Measurements from ENCODE around the gene CYP26C1. TPM values are rescaled to one million over a fixed set of nuclear protein-coding genes. Genes with fewer than 3 reads are reported as not detected.

CYP26C1 gene
- total and polyA plus RNA-seq, 3 donors from 2014 or later, result 0.17 to 0.68 (median 0.31) TPM

DNA sequence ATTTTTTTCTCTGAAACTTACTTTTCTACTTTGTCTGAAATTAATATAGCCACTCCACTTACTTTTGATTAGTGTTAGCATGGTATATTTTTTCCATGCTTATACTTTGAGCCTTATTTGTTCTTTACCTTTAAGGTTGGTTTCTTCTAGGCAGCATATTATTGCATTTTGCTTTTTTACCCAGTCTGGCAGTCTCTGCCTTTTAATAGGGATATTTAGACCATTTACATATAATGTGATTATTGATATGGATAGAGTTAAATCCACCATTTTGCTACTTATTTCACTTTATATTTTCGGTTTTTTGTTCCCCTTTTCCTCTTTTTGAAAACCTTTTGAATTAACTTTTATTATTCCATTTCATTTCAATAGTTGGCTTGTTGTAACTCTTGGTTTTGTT is 43.4 kb downstream of the CYP26C1 start:
- DNase-seq, result no peak
- WGBS, 2 donors, result 88% methylated on average over 1 of the region's 1 CpG
- Histone ChIP-seq H3K4me3 (no peak overlapping the region), H3K27ac (no peak overlapping the region), H3K4me1 (no peaks in the 10 kb centered on the region), H3K9me3 (no peaks in the 10 kb centered on the region), H3K36me3 (ENCODE audit: low read depth, missing control alignments) (no peaks in the 10 kb centered on the region), H3K27me3 (no peaks in the 10 kb centered on the region)
- intact Hi-C loops (cut with DNase I; ENCODE audit: low total_unique reads), result no loop called here
- no peak for TF ChIP-seq POLR2A (IDR thresholded peaks at IDR 0.05)
- TF ChIP-seq CTCF (IDR thresholded peaks at IDR 0.05), result no peak

DNA sequence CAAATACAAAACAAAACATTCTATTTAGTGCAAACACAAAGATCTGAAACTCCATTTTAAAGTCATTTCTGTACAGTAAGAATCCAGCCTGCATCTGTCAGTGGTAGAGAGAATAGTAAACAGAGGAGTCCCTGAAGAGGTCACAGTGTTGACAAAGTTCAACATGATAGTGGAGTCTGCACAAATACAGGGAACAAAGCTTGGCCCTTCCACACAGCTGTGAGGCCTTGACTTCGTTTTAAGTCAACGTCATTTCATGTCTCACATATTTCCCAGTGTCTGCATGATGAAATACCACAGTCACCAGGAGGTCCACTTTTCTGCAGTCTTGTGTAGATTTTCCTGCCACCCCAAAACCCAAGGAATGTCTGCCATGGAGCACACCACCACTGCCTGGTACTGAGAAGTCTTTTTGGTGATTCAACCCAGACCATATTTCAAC is 46.1 kb downstream of the CYP26C1 start:
- TF ChIP-seq CTCF (IDR thresholded peaks at IDR 0.05) (no peak), POLR2A (IDR thresholded peaks at IDR 0.05) (no peak)
- no peak for DNase-seq
- intact Hi-C loops (cut with DNase I; ENCODE audit: low total_unique reads), result no loop called here
- Histone ChIP-seq H3K9me3 (no peaks in the 10 kb centered on the region), H3K4me1 (no peaks in the 10 kb centered on the region), H3K36me3 (ENCODE audit: low read depth, missing control alignments) (no peaks in the 10 kb centered on the region), H3K27ac (no peak overlapping the region), H3K27me3 (no peaks in the 10 kb centered on the region), H3K4me3 (no peak overlapping the region)
- WGBS, 2 donors, result 45 to 61% methylated on average over 2 of the region's 2 CpGs

DNA sequence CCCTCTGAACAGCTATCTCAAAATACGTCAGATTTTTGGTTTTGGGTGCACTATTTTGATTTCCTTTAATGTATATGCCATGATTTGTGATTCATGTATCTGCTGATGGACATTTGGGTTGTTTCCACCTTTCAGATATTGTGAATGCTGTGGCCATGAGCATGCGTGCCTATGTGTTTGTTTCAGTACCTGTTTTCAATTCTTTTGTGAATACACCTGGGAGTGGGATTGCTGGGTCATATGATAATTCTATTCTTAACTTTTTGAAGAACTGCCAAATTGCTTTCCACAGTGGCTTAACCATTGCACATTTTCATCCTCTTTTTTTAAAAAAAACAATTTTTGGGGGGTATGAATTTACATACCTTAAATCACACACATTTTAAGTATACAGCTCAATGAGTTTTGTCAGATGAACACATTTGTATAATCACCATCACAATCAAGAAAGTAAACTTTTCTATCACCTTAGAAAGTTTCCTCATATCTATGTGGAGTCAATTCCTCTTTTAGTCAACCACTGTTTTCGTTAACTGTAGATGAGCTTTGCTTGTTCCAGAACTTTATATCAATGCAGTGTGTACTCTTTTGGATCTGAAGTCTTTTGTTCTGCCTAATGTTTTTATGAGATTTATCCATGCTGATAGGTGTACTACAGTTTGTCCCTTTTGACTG is 50.0 kb downstream of the CYP26C1 start:
- no peak for TF ChIP-seq CTCF (IDR thresholded peaks at IDR 0.05)
- Histone ChIP-seq H3K9me3 (no peaks in the 10 kb centered on the region), H3K4me3 (no peak overlapping the region), H3K27me3 (no peaks in the 10 kb centered on the region), H3K27ac (no peak overlapping the region), H3K4me1 (no peaks in the 10 kb centered on the region), H3K36me3 (ENCODE audit: low read depth, missing control alignments) (no peaks in the 10 kb centered on the region)
- DNase-seq, result no peak
- intact Hi-C loops (cut with DNase I; ENCODE audit: low total_unique reads), result no loop called here
- 85 to 92% methylated on average over 3 of the region's 3 CpGs for WGBS, 2 donors

DNA sequence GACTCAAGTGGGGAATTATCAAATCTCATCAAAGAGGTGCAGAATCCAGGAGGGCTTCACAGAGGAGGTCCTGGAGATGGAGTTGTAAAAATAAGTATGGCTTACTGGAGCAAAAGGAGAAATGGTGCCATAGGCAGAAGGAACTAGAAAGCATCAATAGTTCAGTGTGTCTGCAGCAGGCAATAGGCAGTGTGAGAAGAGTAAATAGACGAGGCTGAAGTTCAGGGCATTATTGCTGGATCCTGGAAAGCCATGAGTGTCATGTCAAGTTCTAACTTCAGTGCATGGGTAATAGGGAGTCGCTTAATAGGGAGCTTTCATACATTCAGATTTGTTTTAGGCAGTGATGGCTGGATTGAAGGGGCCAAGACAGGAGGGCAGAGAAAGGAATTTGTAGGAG is 52.4 kb downstream of the CYP26C1 start:
- WGBS, 2 donors, result 75 to 76% methylated on average over 2 of the region's 2 CpGs
- no peaks in the 10 kb centered on the region for H3K4me1 ChIP-seq
- TF ChIP-seq CTCF (IDR thresholded peaks at IDR 0.05), result no peak
- no peak for TF ChIP-seq POLR2A (IDR thresholded peaks at IDR 0.05)
- H3K4me3 ChIP-seq, result no peak overlapping the region
- intact Hi-C loops (cut with DNase I; ENCODE audit: low total_unique reads), result no loop called here
- no peaks in the 10 kb centered on the region for H3K9me3 ChIP-seq
- no peaks in the 10 kb centered on the region for H3K36me3 ChIP-seq (ENCODE audit: low read depth, missing control alignments)
- no peak for DNase-seq
- no peak overlapping the region for H3K27ac ChIP-seq
- no peaks in the 10 kb centered on the region for H3K27me3 ChIP-seq
